WTC11 (cell line): ENCODE data around the gene SLC15A4. TPM values are rescaled to one million over a fixed set of nuclear protein-coding genes. Genes with fewer than 3 reads are reported as not detected.

ENCODE experiments used
- ATAC-seq: fragments of 200-7000 bp; cut with Tn5 transposase; 2 replicates; pipeline ENCODE4 v1.10.0; 2021; ENCODE audit warnings: mild to moderate bottlenecking, moderate library complexity
- CTCF ChIA-PET: fragments of 300-600 bp; sonication (Branson Sonifier 250); formaldehyde crosslinking; loops from one replicate; lab custom pipeline; 2021; ENCODE audit warnings: antibody characterized with exemption; lab: Charles Lee
- POLR2A ChIA-PET: fragments of 350-600 bp; sonication (Branson Sonifier 250); formaldehyde crosslinking; loops from one replicate; lab custom pipeline; 2021; ENCODE audit warnings: antibody characterized with exemption; lab: Charles Lee
- DNase-seq: peaks from one replicate; pipeline ENCODE4 v3.0.0; 2021; ENCODE audit warnings: low spot score
- H3K27ac Mint-ChIP-seq: 2 replicates; pipeline ENCODE4 v1.8.0; 2021; ENCODE audit warnings: mixed read lengths
- H3K27me3 Mint-ChIP-seq: 2 replicates; pipeline ENCODE4 v1.8.0; 2021; ENCODE audit warnings: low read depth, mild to moderate bottlenecking, moderate library complexity, mixed read lengths
- H3K36me3 Mint-ChIP-seq: 2 replicates; pipeline ENCODE4 v1.8.0; 2021; ENCODE audit warnings: mixed read lengths
- H3K4me1 Mint-ChIP-seq: 2 replicates; pipeline ENCODE4 v1.8.0; 2022; ENCODE audit warnings: mixed read lengths
- H3K4me3 Mint-ChIP-seq: 2 replicates; pipeline ENCODE4 v1.8.0; 2021; ENCODE audit warnings: mild to moderate bottlenecking, moderate library complexity, mixed read lengths
- H3K9me3 Mint-ChIP-seq: 2 replicates; pipeline ENCODE4 v1.8.0; 2021; ENCODE audit warnings: mixed read lengths
- CREM ChIP-seq: sonication (generic); formaldehyde crosslinking; IDR thresholded peaks from 2 replicates; pipeline ENCODE4 v1.8.1; 2022; ENCODE audit warnings: mild to moderate bottlenecking, missing genetic modification reagents, moderate library complexity
- EMX1 ChIP-seq: fragments of 250-450 bp; sonication (Bioruptor Pico); IDR thresholded peaks from 2 replicates; pipeline ENCODE4 v1.8.0; 2021; ENCODE audit warnings: mild to moderate bottlenecking
- GTF2I ChIP-seq: fragments of 250-450 bp; sonication (Bioruptor Pico); conservative IDR thresholded peaks from 2 replicates; pipeline ENCODE4 v1.4.0; 2021; ENCODE audit warnings: mild to moderate bottlenecking
- HMGA2 ChIP-seq: fragments of 250-450 bp; sonication (Bioruptor Pico); IDR thresholded peaks from 2 replicates; pipeline ENCODE4 v1.4.0; 2021; ENCODE audit warnings: mild to moderate bottlenecking, moderate library complexity
- KAT7 ChIP-seq: sonication (generic); formaldehyde crosslinking; IDR thresholded peaks from 2 replicates; pipeline ENCODE4 v1.8.1; 2023; ENCODE audit warnings: missing genetic modification reagents, mild to moderate bottlenecking, borderline replicate concordance
- RORB ChIP-seq: fragments of 250-450 bp; sonication (Bioruptor Pico); IDR thresholded peaks from 2 replicates; pipeline ENCODE4 v1.9.0; 2021; ENCODE audit warnings: mild to moderate bottlenecking
- SMAD3 ChIP-seq: sonication (generic); formaldehyde crosslinking; IDR thresholded peaks from 2 replicates; pipeline ENCODE4 v1.8.0; 2022; ENCODE audit warnings: missing genetic modification reagents, mild to moderate bottlenecking, borderline replicate concordance
- SMAD4 ChIP-seq: sonication (generic); formaldehyde crosslinking; IDR thresholded peaks from 2 replicates; pipeline ENCODE4 v1.8.0; 2022; ENCODE audit warnings: mild to moderate bottlenecking, missing genetic modification reagents
- SOX15 ChIP-seq: fragments of 250-450 bp; sonication (Bioruptor Pico); IDR thresholded peaks from 2 replicates; pipeline ENCODE4 v1.9.0; 2021; ENCODE audit warnings: mild to moderate bottlenecking
- TEAD1 ChIP-seq: sonication (generic); formaldehyde crosslinking; IDR thresholded peaks from 2 replicates; pipeline ENCODE4 v1.8.0; 2022; ENCODE audit warnings: mild to moderate bottlenecking, missing genetic modification reagents
- TEAD4 ChIP-seq: sonication (generic); formaldehyde crosslinking; IDR thresholded peaks from 2 replicates; pipeline ENCODE4 v1.8.0; 2022; ENCODE audit warnings: mild to moderate bottlenecking, missing genetic modification reagents
- ZNF121 ChIP-seq: sonication (generic); formaldehyde crosslinking; IDR thresholded peaks from 2 replicates; pipeline ENCODE4 v1.8.0; 2023; ENCODE audit warnings: missing genetic modification reagents
- ZNF263 ChIP-seq: sonication (generic); formaldehyde crosslinking; IDR thresholded peaks from 2 replicates; pipeline ENCODE4 v1.8.1; 2022; ENCODE audit warnings: low read depth, mild to moderate bottlenecking, moderate library complexity, missing genetic modification reagents
- ZNF671 ChIP-seq: fragments of 250-450 bp; sonication (Bioruptor Pico); IDR thresholded peaks from 2 replicates; pipeline ENCODE4 v1.8.0; 2021; ENCODE audit warnings: mild to moderate bottlenecking
- total RNA-seq: library from RNA; stranded (reverse); gene quantifications from 3 replicates; pipeline ENCODE4 v1.2.3, GENCODE V29; 2021
- TF ChIP-seq, protein P1 (sequence below): sonication (generic); formaldehyde crosslinking; IDR thresholded peaks from 2 replicates; pipeline ENCODE4 v1.8.1; 2022; ENCODE audit warnings: mild to moderate bottlenecking, missing genetic modification reagents, moderate library complexity, borderline replicate concordance
- TF ChIP-seq, protein P2 (sequence below): fragments of 250-450 bp; sonication (Bioruptor Pico); conservative IDR thresholded peaks from 2 replicates; pipeline ENCODE4 v1.9.0; 2021; ENCODE audit warnings: mild to moderate bottlenecking
- TF ChIP-seq, protein P3 (sequence below): sonication (generic); formaldehyde crosslinking; IDR thresholded peaks from 2 replicates; pipeline ENCODE4 v1.8.1; 2022; ENCODE audit warnings: low read depth, missing genetic modification reagents, borderline replicate concordance
- TF ChIP-seq, protein P4 (sequence below): sonication (generic); formaldehyde crosslinking; IDR thresholded peaks from 2 replicates; pipeline ENCODE4 v1.8.0; 2022; ENCODE audit warnings: mild to moderate bottlenecking, missing genetic modification reagents
- TF ChIP-seq, protein P5 (sequence below): sonication (generic); formaldehyde crosslinking; IDR thresholded peaks from 2 replicates; pipeline ENCODE4 v1.8.1; 2023; ENCODE audit warnings: mild to moderate bottlenecking, missing genetic modification reagents, borderline replicate concordance
- TF ChIP-seq, protein P6 (sequence below): sonication (generic); formaldehyde crosslinking; IDR thresholded peaks from 2 replicates; pipeline ENCODE4 v1.8.1; 2023; ENCODE audit warnings: mild to moderate bottlenecking, missing genetic modification reagents, moderate library complexity
- TF ChIP-seq, protein P7 (sequence below): sonication (generic); formaldehyde crosslinking; IDR thresholded peaks from 2 replicates; pipeline ENCODE4 v1.8.1; 2023; ENCODE audit warnings: mild to moderate bottlenecking, moderate library complexity, missing genetic modification reagents
- TF ChIP-seq, protein P8 (sequence below): sonication (generic); formaldehyde crosslinking; IDR thresholded peaks from 2 replicates; pipeline ENCODE4 v1.8.1; 2022; ENCODE audit warnings: low read depth, mild to moderate bottlenecking, moderate library complexity, missing genetic modification reagents, borderline replicate concordance

Gene SLC15A4
- total RNA-seq, 1 experiment from 2014 or later = 6.4 TPM

DNA sequence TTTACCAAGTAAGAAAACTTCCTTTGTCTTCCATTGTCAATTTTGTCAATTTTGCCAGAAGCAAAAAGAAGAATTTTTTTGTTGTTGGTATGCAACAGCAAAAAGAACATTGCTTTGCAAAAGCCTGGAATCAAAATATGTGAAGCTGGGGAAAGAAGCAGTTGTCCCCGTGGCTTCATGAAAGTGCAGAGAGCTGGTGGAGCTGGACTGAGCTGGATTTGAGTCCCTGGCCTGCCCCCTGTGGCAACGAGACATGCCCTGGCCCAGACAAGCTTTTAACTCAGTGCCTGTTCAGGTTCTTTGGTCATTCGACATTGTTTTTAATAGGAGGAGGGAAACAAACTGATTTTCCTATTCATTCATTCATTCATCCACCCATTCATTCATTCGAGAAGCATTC is 70.3 kb downstream of the SLC15A4 start (continued):
- TF ChIP-seq, protein P1, sequence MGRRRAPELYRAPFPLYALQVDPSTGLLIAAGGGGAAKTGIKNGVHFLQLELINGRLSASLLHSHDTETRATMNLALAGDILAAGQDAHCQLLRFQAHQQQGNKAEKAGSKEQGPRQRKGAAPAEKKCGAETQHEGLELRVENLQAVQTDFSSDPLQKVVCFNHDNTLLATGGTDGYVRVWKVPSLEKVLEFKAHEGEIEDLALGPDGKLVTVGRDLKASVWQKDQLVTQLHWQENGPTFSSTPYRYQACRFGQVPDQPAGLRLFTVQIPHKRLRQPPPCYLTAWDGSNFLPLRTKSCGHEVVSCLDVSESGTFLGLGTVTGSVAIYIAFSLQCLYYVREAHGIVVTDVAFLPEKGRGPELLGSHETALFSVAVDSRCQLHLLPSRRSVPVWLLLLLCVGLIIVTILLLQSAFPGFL (CRISPR knock-in tag) = no peak
- TF ChIP-seq, protein P2, sequence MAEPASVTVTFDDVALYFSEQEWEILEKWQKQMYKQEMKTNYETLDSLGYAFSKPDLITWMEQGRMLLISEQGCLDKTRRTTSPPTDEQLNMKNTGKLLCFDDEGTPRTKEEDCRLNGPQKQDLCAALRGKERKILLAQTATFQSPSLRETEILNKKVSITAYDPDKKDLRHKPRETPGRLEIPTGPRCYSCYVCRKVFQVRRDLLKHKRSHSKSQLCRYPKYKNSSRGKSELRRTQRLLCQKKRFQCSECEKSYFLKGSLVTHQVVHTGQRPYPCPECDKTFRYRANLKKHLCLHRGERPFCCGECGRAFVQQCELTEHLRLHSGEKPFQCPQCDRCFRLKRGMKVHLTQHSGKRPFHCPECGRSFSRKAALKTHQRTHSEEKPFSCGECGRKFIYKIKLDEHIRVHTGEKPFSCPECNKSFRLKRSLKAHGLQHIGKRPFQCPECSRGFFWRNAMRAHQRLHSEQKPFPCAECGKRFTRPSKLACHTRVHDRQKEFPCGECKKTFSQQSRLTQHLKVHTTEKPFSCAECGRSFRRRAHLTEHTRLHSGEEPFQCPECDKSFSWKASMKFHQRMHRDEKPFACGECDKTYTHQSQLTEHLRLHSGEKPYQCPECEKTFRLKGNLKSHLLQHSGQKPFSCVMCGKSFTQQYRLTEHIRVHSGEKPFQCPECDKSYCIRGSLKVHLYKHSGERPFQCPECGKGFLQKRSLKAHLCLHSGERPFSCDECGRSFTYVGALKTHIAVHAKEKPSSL (CRISPR knock-in tag) = no peak
- TF ChIP-seq SMAD3 (CRISPR knock-in tag) (no peak), EMX1 (no peak), SOX15 (no peak), TEAD1 (CRISPR knock-in tag) (no peak), KAT7 (CRISPR knock-in tag) (no peak), ZNF263 (no peak), ZNF671 (CRISPR knock-in tag) (no peak), CREM (CRISPR knock-in tag) (no peak)
- TF ChIP-seq, protein P3, sequence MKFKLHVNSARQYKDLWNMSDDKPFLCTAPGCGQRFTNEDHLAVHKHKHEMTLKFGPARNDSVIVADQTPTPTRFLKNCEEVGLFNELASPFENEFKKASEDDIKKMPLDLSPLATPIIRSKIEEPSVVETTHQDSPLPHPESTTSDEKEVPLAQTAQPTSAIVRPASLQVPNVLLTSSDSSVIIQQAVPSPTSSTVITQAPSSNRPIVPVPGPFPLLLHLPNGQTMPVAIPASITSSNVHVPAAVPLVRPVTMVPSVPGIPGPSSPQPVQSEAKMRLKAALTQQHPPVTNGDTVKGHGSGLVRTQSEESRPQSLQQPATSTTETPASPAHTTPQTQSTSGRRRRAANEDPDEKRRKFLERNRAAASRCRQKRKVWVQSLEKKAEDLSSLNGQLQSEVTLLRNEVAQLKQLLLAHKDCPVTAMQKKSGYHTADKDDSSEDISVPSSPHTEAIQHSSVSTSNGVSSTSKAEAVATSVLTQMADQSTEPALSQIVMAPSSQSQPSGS (CRISPR knock-in tag) = no peak
- TF ChIP-seq, protein P4, sequence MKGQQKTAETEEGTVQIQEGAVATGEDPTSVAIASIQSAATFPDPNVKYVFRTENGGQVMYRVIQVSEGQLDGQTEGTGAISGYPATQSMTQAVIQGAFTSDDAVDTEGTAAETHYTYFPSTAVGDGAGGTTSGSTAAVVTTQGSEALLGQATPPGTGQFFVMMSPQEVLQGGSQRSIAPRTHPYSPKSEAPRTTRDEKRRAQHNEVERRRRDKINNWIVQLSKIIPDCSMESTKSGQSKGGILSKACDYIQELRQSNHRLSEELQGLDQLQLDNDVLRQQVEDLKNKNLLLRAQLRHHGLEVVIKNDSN = no peak
- TF ChIP-seq, protein P5, sequence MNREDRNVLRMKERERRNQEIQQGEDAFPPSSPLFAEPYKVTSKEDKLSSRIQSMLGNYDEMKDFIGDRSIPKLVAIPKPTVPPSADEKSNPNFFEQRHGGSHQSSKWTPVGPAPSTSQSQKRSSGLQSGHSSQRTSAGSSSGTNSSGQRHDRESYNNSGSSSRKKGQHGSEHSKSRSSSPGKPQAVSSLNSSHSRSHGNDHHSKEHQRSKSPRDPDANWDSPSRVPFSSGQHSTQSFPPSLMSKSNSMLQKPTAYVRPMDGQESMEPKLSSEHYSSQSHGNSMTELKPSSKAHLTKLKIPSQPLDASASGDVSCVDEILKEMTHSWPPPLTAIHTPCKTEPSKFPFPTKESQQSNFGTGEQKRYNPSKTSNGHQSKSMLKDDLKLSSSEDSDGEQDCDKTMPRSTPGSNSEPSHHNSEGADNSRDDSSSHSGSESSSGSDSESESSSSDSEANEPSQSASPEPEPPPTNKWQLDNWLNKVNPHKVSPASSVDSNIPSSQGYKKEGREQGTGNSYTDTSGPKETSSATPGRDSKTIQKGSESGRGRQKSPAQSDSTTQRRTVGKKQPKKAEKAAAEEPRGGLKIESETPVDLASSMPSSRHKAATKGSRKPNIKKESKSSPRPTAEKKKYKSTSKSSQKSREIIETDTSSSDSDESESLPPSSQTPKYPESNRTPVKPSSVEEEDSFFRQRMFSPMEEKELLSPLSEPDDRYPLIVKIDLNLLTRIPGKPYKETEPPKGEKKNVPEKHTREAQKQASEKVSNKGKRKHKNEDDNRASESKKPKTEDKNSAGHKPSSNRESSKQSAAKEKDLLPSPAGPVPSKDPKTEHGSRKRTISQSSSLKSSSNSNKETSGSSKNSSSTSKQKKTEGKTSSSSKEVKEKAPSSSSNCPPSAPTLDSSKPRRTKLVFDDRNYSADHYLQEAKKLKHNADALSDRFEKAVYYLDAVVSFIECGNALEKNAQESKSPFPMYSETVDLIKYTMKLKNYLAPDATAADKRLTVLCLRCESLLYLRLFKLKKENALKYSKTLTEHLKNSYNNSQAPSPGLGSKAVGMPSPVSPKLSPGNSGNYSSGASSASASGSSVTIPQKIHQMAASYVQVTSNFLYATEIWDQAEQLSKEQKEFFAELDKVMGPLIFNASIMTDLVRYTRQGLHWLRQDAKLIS (CRISPR knock-in tag) = no peak

DNA sequence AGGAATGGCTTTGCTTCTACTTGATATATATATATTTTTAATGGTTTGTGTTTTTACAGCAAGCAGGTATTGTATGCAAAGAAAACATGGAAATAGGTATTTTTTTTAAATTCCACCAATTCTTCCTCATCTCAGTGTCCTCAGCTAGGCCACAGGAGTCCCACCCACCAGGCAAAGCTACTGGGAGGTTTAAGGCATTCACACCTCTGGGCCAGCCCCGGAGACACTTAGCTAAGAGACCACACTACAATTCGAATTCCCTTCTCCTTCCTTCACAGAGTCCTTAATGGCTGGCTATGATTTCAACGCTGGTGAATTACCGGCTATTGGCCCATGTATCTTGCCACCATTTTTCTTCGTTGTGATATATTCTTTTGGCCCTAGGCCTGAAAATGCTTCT is 71.4 kb downstream of the SLC15A4 start:
- Mint-ChIP-seq H3K4me1 (no peaks in the 10 kb centered on the region), H3K27ac (no peak overlapping the region)
- no peak for DNase-seq
- ATAC-seq = no peak
- TF ChIP-seq GTF2I = no peak
- TF ChIP-seq HMGA2 (CRISPR knock-in tag) = no peak
- TF ChIP-seq, protein P6, sequence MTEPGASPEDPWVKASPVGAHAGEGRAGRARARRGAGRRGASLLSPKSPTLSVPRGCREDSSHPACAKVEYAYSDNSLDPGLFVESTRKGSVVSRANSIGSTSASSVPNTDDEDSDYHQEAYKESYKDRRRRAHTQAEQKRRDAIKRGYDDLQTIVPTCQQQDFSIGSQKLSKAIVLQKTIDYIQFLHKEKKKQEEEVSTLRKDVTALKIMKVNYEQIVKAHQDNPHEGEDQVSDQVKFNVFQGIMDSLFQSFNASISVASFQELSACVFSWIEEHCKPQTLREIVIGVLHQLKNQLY = no peak
- TF ChIP-seq ZNF121 (CRISPR knock-in tag) = no peak
- TF ChIP-seq TEAD4 = no peak
- no peak for TF ChIP-seq SMAD4
- TF ChIP-seq, protein P7, sequence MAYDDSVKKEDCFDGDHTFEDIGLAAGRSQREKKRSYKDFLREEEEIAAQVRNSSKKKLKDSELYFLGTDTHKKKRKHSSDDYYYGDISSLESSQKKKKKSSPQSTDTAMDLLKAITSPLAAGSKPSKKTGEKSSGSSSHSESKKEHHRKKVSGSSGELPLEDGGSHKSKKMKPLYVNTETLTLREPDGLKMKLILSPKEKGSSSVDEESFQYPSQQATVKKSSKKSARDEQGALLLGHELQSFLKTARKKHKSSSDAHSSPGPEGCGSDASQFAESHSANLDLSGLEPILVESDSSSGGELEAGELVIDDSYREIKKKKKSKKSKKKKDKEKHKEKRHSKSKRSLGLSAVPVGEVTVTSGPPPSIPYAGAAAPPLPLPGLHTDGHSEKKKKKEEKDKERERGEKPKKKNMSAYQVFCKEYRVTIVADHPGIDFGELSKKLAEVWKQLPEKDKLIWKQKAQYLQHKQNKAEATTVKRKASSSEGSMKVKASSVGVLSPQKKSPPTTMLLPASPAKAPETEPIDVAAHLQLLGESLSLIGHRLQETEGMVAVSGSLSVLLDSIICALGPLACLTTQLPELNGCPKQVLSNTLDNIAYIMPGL = no peak
- TF ChIP-seq RORB = no peak
- TF ChIP-seq, protein P8, sequence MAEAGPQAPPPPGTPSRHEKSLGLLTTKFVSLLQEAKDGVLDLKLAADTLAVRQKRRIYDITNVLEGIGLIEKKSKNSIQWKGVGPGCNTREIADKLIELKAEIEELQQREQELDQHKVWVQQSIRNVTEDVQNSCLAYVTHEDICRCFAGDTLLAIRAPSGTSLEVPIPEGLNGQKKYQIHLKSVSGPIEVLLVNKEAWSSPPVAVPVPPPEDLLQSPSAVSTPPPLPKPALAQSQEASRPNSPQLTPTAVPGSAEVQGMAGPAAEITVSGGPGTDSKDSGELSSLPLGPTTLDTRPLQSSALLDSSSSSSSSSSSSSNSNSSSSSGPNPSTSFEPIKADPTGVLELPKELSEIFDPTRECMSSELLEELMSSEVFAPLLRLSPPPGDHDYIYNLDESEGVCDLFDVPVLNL (CRISPR knock-in tag) = no peak
- no peak for TF ChIP-seq SMAD3 (CRISPR knock-in tag)
- TF ChIP-seq, all 79 proteins: peak for 0
- no peak overlapping the region for H3K4me3 Mint-ChIP-seq
- ChIA-PET POLR2A (no interaction called here), CTCF (no interaction called here)
- H3K36me3 Mint-ChIP-seq = peaks cover 68% of the 10 kb centered on the region
- H3K27me3 Mint-ChIP-seq = peaks cover 3% of the 10 kb centered on the region
- H3K9me3 Mint-ChIP-seq = peaks cover 83% of the 10 kb centered on the region
